OCI-LY7 (cell line): ENCODE results near the gene CACNB1.

ENCODE experiments used
- EZH2phosphoT487 ChIP-seq: fragments of 200-600 bp; sonication (generic); IDR thresholded peaks from 2 replicates; pipeline ENCODE4 v1.6.1; 2018; ENCODE audit warnings: low read depth, borderline replicate concordance, mild to moderate bottlenecking, mixed run types, antibody characterized with exemption, low read length, moderate library complexity, mixed read lengths
- TF ChIP-seq, protein P1 (sequence below): fragments of 200-600 bp; sonication (generic); conservative IDR thresholded peaks from 2 replicates; pipeline ENCODE4 v1.5.1; 2014; ENCODE audit warnings: mild to moderate bottlenecking, antibody characterized with exemption, low read length, moderate library complexity, mixed read lengths

DNA sequence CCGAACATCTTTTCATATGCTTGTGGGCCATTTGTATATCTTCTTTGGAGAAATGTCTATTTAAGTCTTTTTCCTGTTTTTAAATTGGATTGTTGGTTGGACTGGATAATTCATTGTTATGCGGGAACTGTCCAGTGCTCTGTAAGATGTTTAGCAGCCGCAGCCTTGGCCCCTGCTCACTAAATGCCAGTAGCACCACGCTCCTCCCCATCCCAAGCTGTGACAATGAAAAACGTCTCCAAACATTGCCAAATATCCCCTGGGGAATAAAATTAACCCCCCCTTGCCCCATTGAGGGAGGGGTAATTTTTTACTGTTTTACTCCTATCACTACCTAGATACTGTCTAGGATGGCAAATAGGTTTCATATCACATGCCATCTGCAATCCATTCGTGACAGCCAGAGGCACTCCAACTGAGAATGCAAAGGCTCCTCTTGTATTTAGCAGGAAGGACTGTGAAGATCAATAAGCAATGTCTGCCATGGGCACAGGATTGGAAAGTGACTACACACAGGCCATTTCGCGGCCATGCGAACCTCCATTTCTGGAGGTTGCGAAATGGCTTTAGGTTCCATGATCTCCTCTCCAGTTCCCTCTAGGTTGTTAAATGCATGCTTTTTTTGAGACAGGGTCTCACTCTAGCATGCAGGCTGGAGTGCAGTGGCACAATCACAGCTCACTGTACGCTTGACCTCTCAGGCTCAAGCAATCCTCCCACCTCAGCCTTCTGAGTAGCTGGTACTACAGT is 55.4 kb downstream of the CACNB1 start:
- TF ChIP-seq, protein P1, sequence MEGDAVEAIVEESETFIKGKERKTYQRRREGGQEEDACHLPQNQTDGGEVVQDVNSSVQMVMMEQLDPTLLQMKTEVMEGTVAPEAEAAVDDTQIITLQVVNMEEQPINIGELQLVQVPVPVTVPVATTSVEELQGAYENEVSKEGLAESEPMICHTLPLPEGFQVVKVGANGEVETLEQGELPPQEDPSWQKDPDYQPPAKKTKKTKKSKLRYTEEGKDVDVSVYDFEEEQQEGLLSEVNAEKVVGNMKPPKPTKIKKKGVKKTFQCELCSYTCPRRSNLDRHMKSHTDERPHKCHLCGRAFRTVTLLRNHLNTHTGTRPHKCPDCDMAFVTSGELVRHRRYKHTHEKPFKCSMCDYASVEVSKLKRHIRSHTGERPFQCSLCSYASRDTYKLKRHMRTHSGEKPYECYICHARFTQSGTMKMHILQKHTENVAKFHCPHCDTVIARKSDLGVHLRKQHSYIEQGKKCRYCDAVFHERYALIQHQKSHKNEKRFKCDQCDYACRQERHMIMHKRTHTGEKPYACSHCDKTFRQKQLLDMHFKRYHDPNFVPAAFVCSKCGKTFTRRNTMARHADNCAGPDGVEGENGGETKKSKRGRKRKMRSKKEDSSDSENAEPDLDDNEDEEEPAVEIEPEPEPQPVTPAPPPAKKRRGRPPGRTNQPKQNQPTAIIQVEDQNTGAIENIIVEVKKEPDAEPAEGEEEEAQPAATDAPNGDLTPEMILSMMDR, result no peak
- no peak for TF ChIP-seq EZH2phosphoT487
